CD4-positive, alpha-beta T cell treated with Interleukin-4 for 4 hours (primary cell): Measurements from ENCODE around the gene UBXN7.
"Not testable (repeated sequence)": the region's sequence is repeated elsewhere in the genome, so short reads cannot be mapped to it uniquely, and the experiment has no call there.

Experiments
- DNase-seq: peaks from one replicate; pipeline ENCODE4 v3.0.0-alpha.2; 2020

Gene UBXN7

DNA sequence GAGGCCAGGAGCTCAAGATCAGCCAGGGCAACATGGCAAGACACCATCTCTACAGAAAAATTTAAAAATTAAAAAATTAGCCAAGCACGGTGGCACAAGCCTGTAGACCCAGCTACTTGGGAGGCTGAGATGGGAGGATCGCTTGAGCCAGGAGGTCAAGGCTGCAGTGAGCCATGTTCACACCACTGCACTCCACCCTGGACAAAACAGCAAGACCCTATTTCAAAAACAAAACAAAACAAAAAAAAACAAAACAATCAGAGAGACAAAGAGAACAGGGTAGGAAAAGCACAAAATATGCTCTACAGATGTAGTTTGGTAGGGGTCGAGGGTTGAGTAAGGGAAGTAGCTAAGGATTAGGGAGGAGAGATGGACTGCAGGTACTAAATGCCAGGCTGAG, 117.6 kb downstream of the UBXN7 start:
- no peak for DNase-seq

DNA sequence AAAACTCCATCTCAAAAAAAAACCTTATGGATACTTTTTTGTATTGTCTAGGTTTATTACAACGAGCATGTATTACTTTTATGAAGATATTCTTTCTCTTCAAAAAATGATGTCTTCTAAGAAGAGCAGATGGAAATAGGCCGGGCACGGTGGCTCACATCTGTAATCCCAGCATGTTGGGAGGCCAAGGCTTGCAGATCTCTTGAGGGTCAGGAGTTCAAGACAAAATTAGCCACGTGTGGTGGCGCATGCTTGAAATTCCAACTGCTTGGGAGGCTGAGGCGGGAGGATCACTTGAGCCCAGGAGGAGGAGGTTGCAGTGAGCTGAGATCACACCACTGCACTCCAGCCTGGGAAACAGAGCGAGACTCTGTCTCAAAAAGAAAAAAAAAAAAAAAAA, 118.1 kb downstream of the UBXN7 start:
- not testable (repeated sequence) for DNase-seq

DNA sequence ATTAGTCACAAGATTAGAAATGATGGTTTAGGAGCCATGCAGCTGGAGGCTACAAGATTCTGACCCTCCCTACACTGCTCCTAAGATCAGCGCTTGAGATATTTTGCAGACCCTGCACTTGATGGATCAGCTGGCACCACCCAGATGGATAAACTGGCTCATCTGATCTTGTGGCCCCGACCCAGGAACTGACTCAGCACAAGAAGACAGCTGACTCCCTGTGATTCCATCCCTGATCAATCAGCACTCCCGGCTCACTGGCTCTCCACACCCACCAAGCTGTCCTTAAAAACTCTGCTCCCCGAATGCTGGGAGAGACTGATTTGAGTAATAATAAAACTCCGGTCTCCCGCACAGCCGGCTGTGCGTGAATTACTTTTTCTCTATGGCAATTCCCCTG, 129.3 kb downstream of the UBXN7 start:
- DNase-seq, result not testable (repeated sequence)

DNA sequence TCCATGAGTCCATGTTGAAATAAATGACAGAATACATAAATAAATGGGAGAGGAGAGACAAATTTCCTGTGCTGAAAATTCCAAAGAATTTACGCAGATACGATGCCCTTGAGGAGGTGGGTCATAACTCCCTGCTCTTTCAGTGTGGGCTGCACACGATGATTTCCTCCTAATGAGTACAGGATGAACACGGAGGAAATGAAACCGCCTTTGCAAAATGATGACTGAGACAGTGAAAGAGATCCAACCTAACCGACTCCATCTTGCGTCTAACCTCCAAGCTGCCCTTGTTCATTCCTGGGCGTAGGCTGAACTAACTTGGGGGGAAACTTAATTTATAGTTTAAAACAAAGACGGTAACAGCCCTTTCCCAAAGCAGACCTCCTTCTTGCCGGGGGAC, 129.7 kb downstream of the UBXN7 start:
- DNase-seq, result not testable (repeated sequence)

DNA sequence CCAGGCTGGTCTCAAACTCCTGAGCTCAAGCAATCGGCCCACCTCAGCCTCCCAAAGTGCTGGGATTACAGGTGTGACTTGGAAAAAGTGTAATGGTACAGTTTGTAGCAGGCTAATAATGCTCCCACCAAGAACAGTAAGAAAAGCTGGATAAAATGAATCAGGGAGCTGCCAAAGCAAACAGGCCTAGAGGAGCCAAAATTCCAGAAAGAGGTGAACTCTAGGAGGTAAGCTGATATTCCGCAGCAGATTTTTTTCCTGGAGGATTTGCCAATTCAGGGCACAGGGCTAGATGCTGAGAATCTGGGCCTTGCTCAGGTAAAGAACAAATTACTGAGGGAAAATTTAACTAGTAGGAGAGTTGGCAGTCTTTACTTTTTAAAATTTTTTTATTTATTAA, 133.7 kb downstream of the UBXN7 start:
- DNase-seq, result no peak
